ENCODE data around the gene OGDH.
A peak's percentile ranks its signal among the peaks of the same experiment; 100 is the strongest.
"Not testable (repeated sequence)": the region's sequence is repeated elsewhere in the genome, so short reads cannot be mapped to it uniquely, and the experiment has no call there.

Gene OGDH

DNA sequence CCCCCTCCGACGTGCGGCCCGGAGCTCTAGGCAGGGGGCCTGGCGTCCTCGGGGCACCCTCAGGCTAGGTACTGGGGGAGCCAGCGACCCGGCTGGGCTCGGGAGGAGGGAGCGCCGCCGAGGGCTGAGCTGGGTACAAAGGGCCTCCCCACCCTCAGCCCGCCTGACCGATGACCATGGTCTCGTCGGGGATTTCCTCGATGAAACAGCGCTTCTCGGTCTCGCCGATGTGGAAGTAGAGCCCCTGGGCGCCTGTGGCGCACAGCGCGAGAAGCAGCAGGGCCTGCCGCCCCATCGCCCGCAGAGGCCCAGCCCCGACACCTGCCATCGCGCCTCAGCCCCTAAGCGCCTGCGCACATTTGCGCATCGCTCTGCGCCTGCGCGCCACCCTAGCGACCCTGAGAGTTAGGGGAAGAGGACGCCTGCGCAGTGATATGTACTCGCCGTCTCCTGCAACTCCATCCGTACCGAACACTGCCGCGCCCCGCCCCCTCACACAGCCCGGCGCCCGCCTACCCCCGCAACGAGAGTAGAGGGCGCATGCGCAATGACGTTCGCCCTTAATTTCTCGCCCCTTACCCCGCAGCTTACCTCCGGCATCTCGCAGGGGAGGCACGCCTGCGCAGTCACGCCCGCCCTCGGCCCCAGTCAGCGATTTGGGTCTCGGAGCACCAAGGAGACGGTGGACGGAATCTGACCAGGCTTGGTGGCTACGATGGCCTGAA is 24.4 kb upstream of the OGDH start, which contains the start of gene TMED4:
Gene TMED4 (minus strand): TSS at position 353 of the 725 bp plus-strand sequence. CDS start 25 bp downstream, at position 328.
- peak; percentile 98 for DNase-seq

DNA sequence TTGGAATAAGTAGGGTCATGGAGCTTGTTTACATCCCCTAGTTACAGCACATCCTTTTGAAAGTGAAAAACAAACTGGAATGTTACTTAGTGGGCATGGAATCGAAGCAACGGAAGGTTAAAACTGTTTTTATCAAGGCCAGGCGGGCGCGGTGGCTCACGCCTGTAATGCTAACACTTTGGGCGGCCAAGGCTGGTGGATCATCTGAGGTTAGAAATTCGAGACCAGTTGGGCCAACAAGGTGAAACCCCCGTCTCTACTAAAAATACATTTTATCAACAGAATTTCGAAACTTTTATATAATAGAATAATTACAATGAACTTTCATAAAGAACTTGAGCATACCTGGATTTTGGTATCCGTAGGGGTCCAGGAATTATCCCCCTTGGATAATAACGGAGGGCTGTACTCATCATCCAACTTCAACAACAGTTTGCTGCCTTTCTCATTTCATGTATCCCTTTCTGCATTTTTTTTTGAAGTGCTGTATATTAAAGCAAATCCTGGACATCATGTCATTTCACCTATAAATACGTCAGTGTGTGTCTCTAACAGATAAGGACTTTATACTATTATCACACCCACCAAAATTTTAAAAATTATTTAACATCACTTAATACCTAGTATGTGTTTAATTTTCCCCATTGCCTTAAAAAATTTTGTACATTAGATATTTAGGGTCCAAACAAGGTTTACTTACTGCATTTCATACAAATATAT is 23.1 kb upstream of the OGDH start:
- DNase-seq, result no peak

DNA sequence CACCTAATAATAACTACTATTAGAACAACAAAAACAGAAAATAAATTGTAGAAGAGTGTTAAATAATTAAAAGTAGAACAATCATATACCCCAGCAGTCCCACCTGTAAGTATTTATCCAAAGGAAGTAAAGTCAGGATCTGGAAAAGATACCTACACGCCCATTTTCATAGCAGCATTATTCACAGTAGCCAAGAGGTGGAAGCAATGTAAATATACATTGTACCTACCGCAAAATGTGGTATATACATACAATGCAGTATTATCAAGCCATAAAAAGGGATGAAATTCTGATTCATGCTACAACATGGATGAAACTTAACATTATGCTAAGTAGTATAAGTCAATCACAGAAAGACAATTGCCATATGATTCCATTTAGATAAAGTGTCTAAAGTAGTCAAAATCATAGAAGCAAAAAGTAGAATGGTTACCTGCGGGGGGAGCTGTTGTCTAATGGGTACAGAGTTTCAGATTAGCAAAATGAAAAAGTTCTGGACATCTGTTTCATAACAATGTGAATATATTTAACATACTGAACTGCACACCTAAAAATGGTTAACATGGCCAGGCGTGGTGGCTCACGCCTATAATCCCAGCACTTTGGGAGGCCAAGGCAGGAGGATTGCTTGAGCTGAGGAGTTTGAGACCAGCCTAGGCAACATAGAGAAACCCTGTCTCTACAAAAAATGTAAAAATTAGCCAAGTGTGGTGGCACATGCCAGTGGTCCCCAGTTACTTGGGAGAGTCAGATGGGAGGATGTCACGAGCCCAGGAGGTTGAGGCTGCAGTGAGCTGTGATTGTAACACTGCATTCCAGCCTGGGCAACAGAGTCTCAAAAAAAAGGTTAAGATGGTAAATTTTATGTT is 18.4 kb upstream of the OGDH start:
- no peak for DNase-seq

- no peak for DNase-seq
These were observed 15.5 kb upstream of the OGDH start for GRCh38 chr7:44590910-44591309.

DNA sequence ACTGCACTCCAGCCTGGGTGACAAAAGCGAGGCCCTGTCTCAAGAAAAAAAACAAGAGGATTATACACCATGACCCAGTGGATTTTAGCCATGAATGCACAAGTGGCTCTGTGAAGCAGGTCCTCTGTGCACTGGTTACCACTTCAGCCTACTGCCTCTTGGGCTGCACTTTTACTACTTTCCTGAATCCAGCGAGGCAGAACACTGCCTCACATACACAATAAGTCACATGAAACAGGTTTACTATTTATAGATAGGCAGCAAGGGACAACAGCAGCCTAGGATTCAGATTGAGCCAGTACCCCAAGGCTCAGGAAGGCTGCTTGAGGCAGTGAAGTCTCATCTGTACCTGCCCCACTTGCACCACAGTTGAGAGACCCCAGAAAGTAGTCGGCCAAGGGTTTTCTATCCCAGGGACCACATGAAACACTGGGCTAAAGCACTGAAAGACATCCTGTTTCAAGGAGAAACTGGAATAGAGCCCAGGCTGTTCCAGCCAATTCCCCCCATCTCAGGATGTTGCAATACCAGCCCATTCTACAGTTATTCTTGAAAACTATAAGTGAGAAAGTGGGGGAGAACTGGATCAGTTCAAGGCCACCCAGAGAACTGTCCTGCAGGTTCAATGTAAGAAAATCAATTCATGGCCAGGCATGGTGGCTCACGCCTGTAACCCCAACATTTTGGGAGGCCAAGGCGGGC is 10.3 kb upstream of the OGDH start:
- DNase-seq, result no peak

DNA sequence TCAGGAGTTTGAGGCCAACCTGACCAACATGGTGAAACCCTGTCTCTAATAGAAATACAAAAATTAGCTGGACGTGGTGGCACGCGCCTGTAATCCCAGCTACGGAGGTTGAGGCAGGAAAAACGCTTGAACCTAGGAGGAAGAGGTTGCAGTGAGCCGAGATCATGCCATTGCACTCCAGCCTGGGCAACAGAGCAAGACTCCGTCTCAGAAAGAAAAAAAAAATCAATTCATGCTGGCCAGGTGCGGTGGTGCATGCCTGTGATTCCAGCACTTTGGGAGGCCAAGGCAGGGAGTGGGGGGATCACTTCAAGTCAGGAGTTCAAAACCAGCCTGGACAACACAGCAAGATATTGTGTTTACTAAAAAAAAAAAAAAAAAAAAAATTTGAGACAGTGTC is 9.2 kb upstream of the OGDH start:
- not testable (repeated sequence) for DNase-seq

DNA sequence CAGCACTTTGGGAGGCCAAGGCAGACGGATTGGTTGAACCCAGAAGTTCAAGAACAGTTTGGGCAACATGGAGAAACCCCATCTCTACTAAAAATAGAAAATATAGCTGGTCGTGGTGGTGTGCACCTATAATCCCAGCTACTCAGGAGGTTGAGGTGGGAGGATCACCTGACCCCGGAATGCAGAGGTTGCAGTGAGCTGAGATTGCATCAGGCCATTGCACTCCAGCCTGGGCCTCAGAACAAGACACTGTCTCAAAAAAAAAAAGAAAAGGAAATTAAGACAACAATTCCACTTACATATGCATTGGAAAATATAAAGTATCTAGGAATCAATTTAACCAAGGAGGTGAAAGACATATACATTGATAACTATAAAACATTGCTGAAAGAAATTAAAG is 7.2 kb upstream of the OGDH start:
- DNase-seq, result no peak

GRCh38 chr7:44602576-44602910 is 3.9 kb upstream of the OGDH start:
- no peak for DNase-seq

DNA sequence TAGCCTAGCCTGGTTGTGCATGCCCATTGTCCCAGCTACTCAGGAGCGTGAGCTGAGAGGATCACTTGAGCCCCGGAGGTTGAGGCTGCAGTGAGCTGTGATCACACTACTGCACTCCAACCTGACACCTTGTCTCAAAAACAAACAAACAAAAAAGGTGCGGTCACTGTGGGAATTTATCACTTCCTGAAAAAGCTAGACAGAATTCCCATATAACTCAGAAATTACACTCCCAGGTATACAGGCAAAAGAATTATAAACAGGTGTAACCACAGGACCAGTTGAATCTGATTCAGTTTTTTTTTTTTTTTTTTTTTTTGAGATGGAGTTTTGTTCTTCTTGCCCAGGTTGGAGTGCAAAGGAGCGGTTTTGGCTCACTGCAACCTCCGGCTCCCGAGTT is 3.2 kb upstream of the OGDH start:
- no peak for DNase-seq

- DNase-seq, result no peak
These were observed 1.5 kb upstream of the OGDH start for GRCh38 chr7:44604941-44605340.

- DNase-seq, result no peak
These were observed 978 bp downstream of the OGDH start for GRCh38 chr7:44607141-44608068.

DNA sequence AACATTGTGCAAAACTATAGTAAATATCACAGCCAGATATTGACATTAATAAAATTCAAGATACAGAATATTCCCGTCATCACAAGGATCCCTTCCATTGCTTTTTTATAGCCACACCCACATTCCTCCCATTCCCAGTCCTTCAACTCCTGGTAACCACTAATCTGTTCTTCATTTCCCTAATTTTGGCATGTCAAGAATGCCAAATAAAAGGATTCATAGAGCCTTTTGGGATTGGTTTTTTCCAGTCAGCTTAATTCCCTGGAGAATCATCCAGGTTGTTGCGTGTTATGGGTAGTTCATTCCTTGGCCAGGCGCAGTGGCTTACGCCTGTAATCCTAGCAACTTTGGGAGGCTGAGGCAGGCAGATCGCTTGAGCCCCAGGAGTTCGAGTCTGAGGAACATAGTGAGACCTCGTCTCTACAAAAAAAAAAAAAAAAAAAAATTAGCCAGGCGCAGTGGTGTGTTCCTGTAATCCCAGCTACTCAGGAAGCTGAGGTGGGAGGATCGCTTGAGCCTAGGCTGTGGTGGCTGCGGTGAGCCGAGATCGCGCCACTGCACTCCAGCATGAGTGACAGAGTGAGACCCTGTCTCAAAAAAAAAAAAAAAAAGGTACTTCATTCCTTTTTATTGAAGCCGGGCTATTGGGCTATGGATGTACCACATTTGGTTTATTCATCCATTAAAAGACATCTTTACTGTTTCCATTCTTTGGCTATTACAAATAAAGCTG is 2.7 kb downstream of the OGDH start:
- DNase-seq, result no peak

- no peak for DNase-seq
These were observed 3.4 kb downstream of the OGDH start for GRCh38 chr7:44609829-44610228.

GRCh38 chr7:44615149-44615611 is 8.8 kb downstream of the OGDH start:
- no peak for DNase-seq

GRCh38 chr7:44615793-44616192 is 9.4 kb downstream of the OGDH start:
- no peak for DNase-seq

GRCh38 chr7:44616545-44616944 is 10.1 kb downstream of the OGDH start:
- no peak for DNase-seq

DNA sequence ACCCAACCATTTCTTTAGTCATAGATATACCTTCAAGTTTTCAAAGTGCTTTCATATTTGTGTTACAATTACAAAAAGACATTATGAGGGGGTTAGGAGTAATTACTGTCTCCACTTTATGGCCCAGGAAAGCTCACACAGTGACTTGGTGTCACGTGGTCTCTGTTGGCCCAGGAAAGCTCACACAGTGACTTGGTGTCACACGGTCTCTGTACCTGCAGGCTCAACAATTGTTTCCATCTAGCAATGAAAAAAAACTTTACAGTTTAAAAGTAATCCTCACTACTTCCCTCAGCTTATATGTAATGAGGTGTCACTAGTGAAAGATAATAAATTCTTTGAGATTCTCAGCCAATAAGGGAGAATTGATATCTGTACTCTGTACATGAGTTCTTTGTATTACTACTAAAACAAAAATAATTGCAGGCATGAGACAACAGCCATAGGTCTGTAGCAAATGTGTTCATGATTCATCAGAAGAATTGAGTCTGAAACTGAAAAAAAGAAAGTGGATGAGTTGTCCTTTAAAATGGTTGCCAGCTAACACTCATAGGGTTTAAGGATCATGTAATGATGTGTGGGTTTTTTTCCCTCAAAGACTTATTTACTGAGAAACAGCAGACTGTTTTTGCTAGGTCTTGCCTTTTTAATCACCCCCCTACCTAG is 10.9 kb downstream of the OGDH start:
- no peak for DNase-seq

DNA sequence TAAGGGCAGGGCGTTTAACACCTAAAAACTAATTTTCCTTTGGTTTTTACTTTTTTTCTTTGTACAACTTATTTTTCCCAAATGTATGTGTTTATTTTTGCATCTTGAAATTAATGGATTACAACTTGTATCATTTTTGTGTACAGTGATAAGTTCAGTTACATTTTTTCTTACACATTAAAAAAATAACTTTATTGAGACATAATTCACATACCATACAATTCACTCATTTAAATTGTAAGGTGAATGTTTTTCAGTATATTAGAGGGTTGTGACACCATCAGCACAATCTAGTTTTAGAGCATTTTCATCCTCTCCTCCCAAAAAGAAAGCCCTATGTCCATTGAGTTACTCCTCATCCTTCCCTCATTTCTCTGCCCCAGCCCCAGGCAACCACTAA is 11.6 kb downstream of the OGDH start:
- no peak for DNase-seq

- no peak for DNase-seq
These were observed 12.3 kb downstream of the OGDH start for GRCh38 chr7:44618753-44619152.

DNA sequence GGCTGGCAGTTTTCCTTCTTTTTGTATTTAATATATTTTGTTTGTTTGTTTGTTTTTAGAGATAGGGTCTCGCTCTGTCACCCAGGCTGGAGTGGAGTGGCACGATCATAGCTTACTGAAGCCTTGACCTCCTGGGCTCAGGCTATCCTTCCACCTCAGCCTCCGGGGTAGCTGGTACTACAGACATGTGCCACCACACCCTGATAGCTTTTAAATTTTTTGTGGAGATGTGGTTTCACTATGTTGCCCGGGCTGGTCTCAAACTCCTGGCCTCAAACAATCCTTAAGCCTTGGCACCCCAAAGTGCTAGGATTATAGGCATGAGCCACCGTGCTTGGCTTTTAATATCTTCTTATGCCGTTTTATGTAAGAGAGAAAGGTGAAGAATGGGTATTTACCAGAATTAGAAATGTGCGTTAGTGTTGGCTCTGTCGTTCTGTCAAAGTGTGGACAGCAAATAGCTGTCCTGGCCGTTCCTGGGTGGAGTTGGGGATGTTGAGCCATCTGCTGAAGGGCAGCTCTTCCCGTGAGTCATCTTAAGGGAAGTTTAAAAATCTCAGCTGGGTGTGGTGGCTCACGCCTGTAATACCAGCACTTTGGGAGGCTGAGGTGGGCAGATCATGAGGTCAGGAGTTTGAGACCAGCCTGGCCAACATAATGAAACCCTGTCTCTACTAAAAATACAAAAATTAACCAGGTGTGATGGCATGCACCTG is 14.8 kb downstream of the OGDH start:
- no peak for DNase-seq

Measured in cortex of kidney (tissue), 1 donor.